Measurements from ENCODE around the gene OAS3. TPM values are rescaled to one million over a fixed set of nuclear protein-coding genes. Genes with fewer than 3 reads are reported as not detected.

The OAS3 gene
- total RNA-seq, 1 donor from 2014 or later: 4.6 TPM

DNA sequence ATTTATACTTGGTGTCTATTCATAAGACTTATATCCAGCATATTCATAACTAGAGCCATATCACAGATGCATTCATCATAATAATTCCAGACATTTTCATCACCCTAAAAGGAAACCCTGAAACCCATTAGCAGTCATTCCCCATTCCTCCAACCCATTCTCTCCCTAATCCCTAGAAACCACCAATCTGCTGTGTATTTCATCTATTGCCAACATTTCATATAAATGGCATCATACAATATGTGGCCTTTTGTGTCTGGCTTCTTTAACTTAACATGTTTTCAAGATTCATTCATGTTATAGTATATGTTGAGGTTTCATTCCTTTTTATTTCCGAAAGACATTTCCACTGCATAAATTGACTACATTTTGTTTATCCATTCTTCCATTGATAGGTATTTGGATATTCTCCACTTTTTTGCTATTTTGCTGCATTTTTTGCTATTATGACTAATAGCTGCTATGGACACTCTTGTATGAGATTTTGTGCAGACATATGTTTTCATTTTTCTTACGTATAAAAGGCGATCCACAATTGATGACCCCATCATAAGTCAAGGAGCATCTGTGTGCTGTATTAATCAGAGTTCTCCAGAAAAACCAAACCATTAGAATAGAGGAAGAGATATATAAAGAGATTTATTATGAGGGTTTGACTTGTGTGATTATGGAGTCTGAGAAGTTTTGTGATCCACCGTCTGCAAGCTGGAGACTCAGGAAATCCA lies 34.9 kb downstream of the OAS3 start:
- no peak for DNase-seq (ENCODE audit: extremely low spot score, unreplicated experiment)
- no peaks in the 10 kb centered on the region for H3K4me1 Mint-ChIP-seq (ENCODE audit: unreplicated experiment)
- H3K27me3 Mint-ChIP-seq: peaks cover 12% of the 10 kb centered on the region
- no peak for TF ChIP-seq CTCF (conservative IDR thresholded peaks at IDR 0.05)
- H3K36me3 Mint-ChIP-seq: no peaks in the 10 kb centered on the region
- H3K27ac Mint-ChIP-seq: no peak overlapping the region
- H3K9me3 Mint-ChIP-seq: no peaks in the 10 kb centered on the region
- no peak overlapping the region for H3K4me3 Mint-ChIP-seq

- H3K9me3 Mint-ChIP-seq: no peaks in the 10 kb centered on the region
- no peak overlapping the region for H3K27ac Mint-ChIP-seq
- no peaks in the 10 kb centered on the region for H3K4me1 Mint-ChIP-seq (ENCODE audit: unreplicated experiment)
- no peak overlapping the region for H3K4me3 Mint-ChIP-seq
- no peaks in the 10 kb centered on the region for H3K36me3 Mint-ChIP-seq
- H3K27me3 Mint-ChIP-seq: peaks cover 12% of the 10 kb centered on the region
- no peak for TF ChIP-seq CTCF (conservative IDR thresholded peaks at IDR 0.05)
- no peak for DNase-seq (ENCODE audit: extremely low spot score, unreplicated experiment)
Measured at GRCh38 chr12:112973818-112974231, 35.6 kb downstream of the OAS3 start.

GRCh38 chr12:112974904-112975303 lies 36.6 kb downstream of the OAS3 start:
- Mint-ChIP-seq H3K27me3 (peaks cover 15% of the 10 kb centered on the region), H3K4me1 (ENCODE audit: unreplicated experiment) (no peaks in the 10 kb centered on the region), H3K36me3 (no peaks in the 10 kb centered on the region), H3K9me3 (no peaks in the 10 kb centered on the region), H3K27ac (no peak overlapping the region), H3K4me3 (no peak overlapping the region)
- no peak for DNase-seq (ENCODE audit: extremely low spot score, unreplicated experiment)
- TF ChIP-seq CTCF (conservative IDR thresholded peaks at IDR 0.05): no peak

DNA sequence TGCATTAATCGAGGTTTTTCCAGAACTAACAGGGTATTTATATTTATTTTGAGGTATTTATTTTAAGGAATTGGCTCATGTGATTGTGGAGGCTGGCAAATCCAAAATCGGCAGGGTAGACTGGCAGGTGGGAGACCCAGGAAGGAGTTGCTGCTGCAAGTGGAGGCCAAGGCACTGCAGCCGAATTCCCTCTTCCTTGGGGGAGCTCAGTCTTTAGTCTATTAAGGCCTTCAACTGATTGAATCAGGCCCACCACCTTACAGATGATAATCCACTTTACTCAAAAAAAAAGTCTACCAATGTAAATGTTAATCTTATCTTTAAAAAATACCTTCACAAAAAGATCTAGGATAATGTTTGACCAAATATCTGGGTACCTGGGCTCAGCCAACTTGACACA lies 38.9 kb downstream of the OAS3 start:
- Mint-ChIP-seq H3K27ac (no peak overlapping the region), H3K36me3 (no peaks in the 10 kb centered on the region), H3K9me3 (no peaks in the 10 kb centered on the region), H3K4me3 (no peak overlapping the region), H3K4me1 (ENCODE audit: unreplicated experiment) (no peaks in the 10 kb centered on the region), H3K27me3 (peaks cover 14% of the 10 kb centered on the region)
- DNase-seq (ENCODE audit: extremely low spot score, unreplicated experiment): no peak
- no peak for TF ChIP-seq CTCF (conservative IDR thresholded peaks at IDR 0.05)

DNA sequence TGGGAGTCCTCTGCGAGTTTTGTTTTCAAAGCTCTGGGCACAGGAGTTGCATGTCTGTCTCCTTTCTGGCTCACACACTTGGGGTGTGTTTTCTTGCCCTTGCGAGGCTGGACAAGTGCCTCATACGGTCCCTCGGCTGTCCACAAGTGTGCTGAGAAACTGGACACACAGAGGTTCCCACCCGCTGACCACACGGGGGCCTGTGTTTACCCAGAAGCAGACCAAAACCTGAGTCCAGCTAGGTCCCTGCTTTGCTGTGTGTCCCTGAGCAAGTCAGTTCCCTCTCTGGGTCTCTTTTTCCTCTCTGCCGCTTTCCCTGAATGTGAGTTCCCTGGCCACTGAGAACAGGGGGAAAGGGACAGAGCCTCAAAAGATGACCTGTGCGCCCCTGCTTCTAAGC lies 39.4 kb downstream of the OAS3 start:
- no peak for DNase-seq (ENCODE audit: extremely low spot score, unreplicated experiment)
- H3K36me3 Mint-ChIP-seq: no peaks in the 10 kb centered on the region
- H3K4me1 Mint-ChIP-seq (ENCODE audit: unreplicated experiment): no peaks in the 10 kb centered on the region
- peaks cover 17% of the 10 kb centered on the region for H3K27me3 Mint-ChIP-seq
- no peak overlapping the region for H3K27ac Mint-ChIP-seq
- no peak for TF ChIP-seq CTCF (conservative IDR thresholded peaks at IDR 0.05)
- H3K4me3 Mint-ChIP-seq: no peak overlapping the region
- H3K9me3 Mint-ChIP-seq: no peaks in the 10 kb centered on the region
